MV-4-11 (cell line): ENCODE results near the gene DCN.

Experiments used
- DNase-seq: peaks from one replicate; lab custom pipeline; 2025; lab: John Stamatoyannopoulos, UW

The DCN gene

GRCh38 chr12:91186156-91186555, 3.5 kb upstream of the DCN start:
- DNase-seq: no peak

- DNase-seq: no peak
Observed at GRCh38 chr12:91185421-91185820, 2.8 kb upstream of the DCN start.

- no peak for DNase-seq
Observed at GRCh38 chr12:91183551-91183950, 934 bp upstream of the DCN start.

GRCh38 chr12:91180582-91181395, 1.8 kb downstream of the DCN start:
- peak; percentile 5 for DNase-seq

- DNase-seq: no peak
Observed at GRCh38 chr12:91179966-91180561, 2.6 kb downstream of the DCN start.

DNA sequence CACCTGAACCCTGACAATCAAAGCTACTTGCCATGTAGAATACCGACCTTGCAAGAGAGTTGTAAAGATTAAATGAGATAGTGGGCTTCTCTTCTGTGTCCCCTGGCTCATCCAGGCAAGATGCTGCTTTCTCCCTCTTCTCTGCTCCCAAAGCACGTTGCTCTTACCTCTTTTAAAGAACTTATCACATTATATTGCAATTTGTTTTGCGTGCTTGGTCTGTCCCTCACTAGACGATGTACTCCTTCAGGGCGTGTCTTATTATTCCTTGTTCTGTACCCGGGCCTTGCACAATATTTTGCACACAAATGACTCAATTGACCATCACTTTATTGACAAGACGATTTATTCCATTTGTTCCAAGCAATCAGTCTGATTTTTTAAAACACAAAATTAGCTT, 3.3 kb downstream of the DCN start:
- no peak for DNase-seq

DNA sequence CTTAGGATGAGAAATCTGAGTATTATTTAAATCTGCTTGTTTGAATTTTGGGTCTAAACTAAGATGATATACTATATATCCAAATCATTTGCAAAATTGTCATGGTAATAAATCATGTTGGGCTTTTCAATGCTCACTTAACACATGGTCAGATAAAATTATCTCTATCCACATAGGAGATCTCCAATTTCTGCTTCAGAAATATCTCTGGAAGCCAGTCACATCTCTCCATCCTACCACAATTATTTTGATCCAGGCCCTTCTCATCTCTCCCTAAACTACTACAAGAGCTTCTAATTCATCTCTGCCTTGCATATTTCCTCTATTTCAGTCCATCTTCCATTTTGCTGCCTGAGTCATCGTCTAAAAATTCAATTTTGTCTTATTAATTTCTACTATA, 3.8 kb downstream of the DCN start:
- DNase-seq: no peak

DNA sequence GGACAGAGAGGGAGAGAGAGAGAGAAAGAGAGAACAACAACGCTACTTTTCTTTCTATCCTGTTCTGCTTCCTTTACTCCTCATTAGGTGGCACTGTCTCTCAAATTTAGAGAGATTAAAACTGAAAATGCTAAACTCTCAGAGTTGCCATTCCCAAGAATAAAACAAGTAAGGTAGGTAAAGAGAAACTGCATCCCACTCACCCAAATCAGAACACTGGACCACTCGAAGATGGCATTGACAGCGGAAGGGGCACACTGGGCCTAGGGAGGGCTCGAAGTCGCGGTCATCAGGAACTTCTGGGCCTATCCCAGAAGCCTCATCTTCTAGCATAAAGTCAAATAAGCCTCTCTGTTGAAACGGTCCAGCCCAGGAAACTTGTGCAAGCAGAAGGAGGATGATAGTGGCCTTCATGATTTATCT, 4.5 kb downstream of the DCN start:
- DNase-seq: peak; percentile 35

GRCh38 chr12:91177381-91177780, 5.2 kb downstream of the DCN start:
- no peak for DNase-seq

DNA sequence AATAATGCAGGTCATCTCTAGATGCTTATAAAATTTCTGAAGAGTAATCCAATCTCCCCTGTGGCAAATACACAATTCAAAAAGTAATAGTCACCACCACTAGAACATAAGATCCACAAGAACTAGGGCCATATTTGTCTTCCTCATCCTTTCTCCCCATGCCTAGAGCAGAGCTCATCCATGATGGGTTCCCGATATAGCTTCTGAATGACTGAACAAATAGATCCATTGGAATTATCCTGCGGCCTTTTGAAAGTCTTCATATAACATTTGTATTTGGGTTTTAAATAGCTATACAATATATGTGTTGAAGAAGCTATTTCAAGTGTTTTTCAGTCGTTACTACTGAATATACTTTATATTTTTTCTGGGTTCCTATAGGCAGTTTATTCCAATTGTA, 5.7 kb downstream of the DCN start:
- DNase-seq: no peak

- no peak for DNase-seq
Observed at GRCh38 chr12:91176358-91176757, 6.3 kb downstream of the DCN start.

- no peak for DNase-seq
Observed at GRCh38 chr12:91173124-91173523, 9.5 kb downstream of the DCN start.

- DNase-seq: no peak
Observed at GRCh38 chr12:91172096-91172495, 10.5 kb downstream of the DCN start.

GRCh38 chr12:91171476-91171875, 11.1 kb downstream of the DCN start:
- no peak for DNase-seq

DNA sequence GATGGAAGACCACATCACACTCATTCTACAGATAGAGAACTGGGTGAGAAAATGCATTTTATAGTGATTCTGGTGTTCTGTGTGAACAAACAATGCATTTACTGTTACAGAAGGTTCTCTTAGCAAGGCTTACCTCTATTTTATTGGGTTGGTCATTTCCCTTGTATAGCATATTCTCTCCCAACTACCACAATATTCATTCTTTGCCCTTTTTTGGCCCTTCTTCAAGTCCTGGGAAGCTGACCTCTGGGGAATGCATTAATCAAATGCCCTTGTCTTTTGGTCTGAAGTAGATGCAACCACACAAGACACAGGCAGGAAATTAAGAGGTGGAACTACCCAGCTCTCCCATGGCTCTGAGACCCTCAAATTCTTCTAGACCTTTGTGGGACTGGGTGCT, 19.5 kb downstream of the DCN start:
- no peak for DNase-seq

DNA sequence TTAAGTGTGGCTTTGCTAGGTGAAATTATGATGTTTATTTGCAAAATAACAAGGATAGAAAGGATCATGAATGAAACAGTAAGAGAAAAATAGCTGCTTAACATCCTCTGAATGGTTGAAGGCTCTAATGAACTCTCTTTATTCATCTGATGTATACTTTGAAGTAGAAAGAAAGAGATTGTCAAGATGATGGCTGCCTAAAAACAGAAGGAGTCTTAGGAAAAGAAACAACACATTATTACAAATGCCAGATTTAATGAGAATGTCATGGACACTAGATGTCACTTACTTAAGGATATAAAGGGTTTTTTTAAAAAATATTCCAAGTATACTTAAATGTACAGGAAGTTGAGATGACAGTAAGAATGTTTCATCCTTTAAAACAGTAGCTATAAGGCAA, 21.6 kb downstream of the DCN start:
- DNase-seq: no peak

GRCh38 chr12:91155990-91156389, 26.6 kb downstream of the DCN start:
- no peak for DNase-seq

DNA sequence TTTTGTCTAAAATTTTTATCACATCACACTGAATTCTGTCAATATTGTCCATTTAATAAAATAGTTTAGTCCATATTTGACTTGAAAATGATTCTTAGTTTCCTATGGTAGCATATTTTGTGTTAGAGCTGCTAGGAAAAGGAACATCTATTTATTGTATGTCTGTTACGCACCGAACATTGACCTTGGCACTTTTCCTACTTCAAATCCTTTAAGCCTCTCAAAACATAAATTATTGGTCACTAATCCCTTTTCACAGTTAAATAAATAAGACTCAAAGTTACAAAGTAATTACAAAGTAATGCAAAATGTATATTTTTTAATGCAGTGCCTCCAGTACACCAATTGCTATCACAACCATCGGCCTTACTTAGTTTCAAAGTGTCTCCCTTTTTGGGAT, 28.5 kb downstream of the DCN start:
- no peak for DNase-seq

DNA sequence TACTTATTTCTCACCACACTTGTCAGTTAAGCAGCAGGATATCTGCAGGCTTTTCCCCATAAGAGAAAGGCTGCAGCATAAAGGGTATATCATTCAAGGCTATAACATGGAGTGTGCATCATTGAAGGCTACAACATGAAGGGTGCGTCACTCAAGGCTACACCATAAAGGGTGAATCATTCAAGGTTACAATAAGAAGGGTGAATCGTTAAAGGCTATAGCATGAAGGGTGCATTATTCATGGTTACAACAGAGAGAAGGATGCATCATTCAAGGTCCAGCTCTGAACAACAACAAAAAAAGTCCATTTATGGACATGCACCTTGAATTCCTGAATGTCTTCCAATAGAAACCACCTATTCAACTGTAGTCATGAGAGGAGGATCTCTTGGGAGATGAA, 38.6 kb downstream of the DCN start:
- no peak for DNase-seq

GRCh38 chr12:91143206-91143605, 39.4 kb downstream of the DCN start:
- no peak for DNase-seq

DNA sequence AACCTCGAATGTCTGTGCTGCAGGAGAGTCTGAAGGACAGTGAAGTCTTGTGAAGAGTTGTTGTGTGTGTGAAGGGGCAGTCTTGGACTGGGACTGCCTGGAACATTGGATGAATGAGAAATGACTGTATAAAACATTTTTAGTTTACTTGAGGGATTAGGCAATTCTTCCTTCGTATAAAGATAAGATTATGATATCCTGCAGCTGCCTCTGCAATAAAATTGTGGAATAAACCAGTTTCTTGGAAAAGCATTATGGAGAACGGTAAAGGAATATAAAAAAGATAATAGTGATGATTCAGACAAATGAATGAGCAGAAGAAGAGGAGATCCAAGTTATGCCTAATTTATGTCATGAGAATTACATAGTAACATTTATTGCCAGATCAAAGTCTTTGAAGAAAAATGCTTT, 40.4 kb downstream of the DCN start:
- DNase-seq: no peak

DNA sequence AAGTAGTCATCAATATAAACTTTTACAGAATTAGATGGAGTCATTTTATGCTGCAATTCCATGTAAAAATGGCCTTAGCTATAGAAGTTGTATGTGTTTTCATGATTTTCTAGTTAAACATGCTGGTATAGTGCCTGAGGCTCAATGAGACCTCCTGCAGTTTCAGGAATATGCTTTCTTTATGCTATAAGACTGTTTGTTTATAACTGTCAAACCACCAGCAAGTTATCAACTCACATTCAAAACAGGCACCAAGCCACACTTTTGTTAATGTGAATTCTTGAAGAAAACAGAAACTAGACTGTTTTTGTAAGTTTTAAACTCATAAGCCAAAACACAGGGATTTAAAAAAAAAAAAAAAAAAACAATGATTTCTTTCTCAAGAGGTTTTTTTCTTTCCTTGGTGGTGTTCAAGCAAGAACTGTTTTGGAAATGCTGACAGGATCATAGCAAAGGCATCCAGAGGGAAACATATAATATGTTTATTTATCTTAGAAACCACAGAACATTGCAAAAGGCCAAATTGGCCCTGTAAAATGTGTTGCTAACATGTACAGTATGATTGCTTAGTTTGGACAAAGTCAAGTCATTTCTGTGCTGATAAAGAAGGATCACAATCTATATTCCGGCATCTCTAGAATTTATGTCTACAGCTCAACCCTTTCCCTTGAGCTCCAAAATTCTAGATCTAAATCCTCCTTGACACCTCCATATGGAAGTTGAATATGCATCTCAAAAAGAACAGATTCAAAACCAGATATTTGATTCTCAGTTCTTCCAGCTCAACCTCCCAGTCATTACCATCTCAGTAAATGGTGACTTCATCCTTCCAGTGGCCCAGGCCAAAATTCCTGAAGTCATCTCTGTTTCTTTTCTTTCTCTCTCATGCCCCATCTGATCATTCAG, 42.3 kb downstream of the DCN start:
- DNase-seq: no peak

- DNase-seq: no peak
Observed at GRCh38 chr12:91139286-91139685, 43.3 kb downstream of the DCN start.
